Right lobe of liver (tissue), 4 donors: Measurements from ENCODE around the gene MPG.

ENCODE experiments used
- CTCF ChIP-seq, 4 donors: fragments of 200-600 bp in 3 of 4; fragments of 450-650 bp in 1 of 4; IDR thresholded peaks; one replicate each; pipeline versions ENCODE4 v1.5.1 to v1.8.0; 2016 to 2022; ENCODE audit warnings: antibody characterized with exemption in 4 of 4, mild to moderate bottlenecking in 2 of 4
- POLR2A ChIP-seq: fragments of 450-650 bp; IDR thresholded peaks from one replicate; pipeline ENCODE4 v1.6.1; 2017; ENCODE audit warnings: antibody characterized with exemption, mild to moderate bottlenecking
- donor health status: DM: no; HTN: no; CAD: no.
- donor health status: DM: no; HTN: no; CAD: no.
- donor health status: DM: no; HTN: yes; CAD: no.

- TF ChIP-seq CTCF (IDR thresholded peaks at IDR 0.05) (peak; percentile 95 to 98 (median 96)), POLR2A (no peak)
Measured at GRCh38 chr16:65745-66144, 12.3 kb upstream of the MPG start.
